ENCODE results near the gene GIPC3. TPM values are rescaled to one million over a fixed set of nuclear protein-coding genes. Genes with fewer than 3 reads are reported as not detected.

The GIPC3 gene
- total and polyA plus RNA-seq, 2 experiments from 2014 or later, result 0.48 to 0.59 TPM

DNA sequence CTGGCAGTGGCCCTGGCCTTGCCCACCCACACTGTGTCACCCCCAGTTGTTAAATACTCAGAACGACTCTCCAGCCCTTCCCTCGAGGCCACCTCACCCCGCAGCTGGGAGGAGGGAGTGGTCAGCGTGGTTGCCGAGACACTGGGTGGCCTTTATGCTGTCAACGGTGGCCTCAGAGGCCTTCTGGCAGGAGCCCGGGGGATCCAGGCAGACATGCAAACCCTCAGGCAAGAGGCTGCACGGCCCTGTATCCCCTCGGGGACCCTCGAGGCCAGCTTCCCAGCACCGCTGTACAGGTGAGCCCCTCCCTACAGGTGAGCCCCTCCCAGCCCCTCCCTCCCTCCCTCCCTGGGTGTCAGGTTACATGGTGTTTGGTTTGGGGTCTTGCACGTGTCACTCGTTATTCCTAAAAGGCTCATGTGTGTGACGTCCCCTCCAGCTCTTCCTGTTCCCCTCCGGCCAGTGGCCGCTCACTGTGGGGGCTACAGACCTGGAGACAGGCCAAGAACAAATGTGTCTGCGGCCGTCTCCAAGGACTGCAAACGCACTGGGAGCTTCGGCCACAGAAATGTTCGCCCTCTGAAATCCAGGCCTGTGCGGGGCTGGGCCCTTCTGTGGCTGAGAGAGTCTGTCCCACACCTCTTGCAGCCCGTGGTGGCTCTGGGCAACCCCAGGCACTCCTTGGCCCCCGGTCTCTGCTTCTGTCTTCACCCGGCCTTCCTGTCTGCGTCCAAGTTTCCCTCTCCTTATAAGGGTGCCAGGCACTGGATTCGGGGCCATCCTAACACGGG lies 46.1 kb upstream of the GIPC3 start, which contains the start of gene TEKTIP1:
TSS of gene TEKTIP1 (plus strand) at position 210 of the 791 bp plus-strand sequence. CDS start at position 214, 4 bp downstream.
- H3K4me3 ChIP-seq, result no peak within 1 kb of the TSS
- H3K4me2 ChIP-seq, result peak within 1 kb of the TSS; percentile 26; the same call in 1 of the 2 replicates
- no peak within 1 kb of the TSS for H3K27ac ChIP-seq (ENCODE audit: low read depth)
- no peaks in the 10 kb centered on the region for H3K79me2 ChIP-seq (replicated peaks; ENCODE audit: insufficient read depth)
- H3K36me3 Mint-ChIP-seq (ENCODE audit: low read depth), result peaks cover 24% of the 10 kb centered on the region
- H3K4me1 Mint-ChIP-seq, result peaks cover 10% of the 10 kb centered on the region; the same call in 2 of the 3 replicates
- H3K27me3 ChIP-seq (ENCODE audit: insufficient read depth), result no peaks in the 10 kb centered on the region
- DNase-seq (ENCODE audit: low spot score) (peak; percentile 51), ATAC-seq (peak; percentile 56)
- H3K27ac Mint-ChIP-seq, result no peak within 1 kb of the TSS; the same call in 1 of the 2 replicates
- H4K20me1 ChIP-seq (replicated peaks; ENCODE audit: insufficient read depth), result no peaks in the 10 kb centered on the region; the same call in 1 of the 2 replicates
- H3K4me3 Mint-ChIP-seq, result no peak within 1 kb of the TSS; the same call in 2 of the 3 replicates
- H3K27me3 Mint-ChIP-seq (ENCODE audit: insufficient read depth, low read depth, poor library complexity), result peaks cover 23% of the 10 kb centered on the region
- peaks cover 7% of the 10 kb centered on the region; the same call in 1 of the 2 replicates for H3F3A ChIP-seq (replicated peaks; ENCODE audit: low read depth)
- no peak within 1 kb of the TSS for H2AFZ ChIP-seq
- H3K9me2 ChIP-seq (ENCODE audit: insufficient read depth), result no peaks in the 10 kb centered on the region
- TF ChIP-seq, protein P1, sequence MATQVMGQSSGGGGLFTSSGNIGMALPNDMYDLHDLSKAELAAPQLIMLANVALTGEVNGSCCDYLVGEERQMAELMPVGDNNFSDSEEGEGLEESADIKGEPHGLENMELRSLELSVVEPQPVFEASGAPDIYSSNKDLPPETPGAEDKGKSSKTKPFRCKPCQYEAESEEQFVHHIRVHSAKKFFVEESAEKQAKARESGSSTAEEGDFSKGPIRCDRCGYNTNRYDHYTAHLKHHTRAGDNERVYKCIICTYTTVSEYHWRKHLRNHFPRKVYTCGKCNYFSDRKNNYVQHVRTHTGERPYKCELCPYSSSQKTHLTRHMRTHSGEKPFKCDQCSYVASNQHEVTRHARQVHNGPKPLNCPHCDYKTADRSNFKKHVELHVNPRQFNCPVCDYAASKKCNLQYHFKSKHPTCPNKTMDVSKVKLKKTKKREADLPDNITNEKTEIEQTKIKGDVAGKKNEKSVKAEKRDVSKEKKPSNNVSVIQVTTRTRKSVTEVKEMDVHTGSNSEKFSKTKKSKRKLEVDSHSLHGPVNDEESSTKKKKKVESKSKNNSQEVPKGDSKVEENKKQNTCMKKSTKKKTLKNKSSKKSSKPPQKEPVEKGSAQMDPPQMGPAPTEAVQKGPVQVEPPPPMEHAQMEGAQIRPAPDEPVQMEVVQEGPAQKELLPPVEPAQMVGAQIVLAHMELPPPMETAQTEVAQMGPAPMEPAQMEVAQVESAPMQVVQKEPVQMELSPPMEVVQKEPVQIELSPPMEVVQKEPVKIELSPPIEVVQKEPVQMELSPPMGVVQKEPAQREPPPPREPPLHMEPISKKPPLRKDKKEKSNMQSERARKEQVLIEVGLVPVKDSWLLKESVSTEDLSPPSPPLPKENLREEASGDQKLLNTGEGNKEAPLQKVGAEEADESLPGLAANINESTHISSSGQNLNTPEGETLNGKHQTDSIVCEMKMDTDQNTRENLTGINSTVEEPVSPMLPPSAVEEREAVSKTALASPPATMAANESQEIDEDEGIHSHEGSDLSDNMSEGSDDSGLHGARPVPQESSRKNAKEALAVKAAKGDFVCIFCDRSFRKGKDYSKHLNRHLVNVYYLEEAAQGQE (IDR thresholded peaks at IDR 0.05; ENCODE audit: unreplicated experiment), result no peak
- TF ChIP-seq, protein P2, sequence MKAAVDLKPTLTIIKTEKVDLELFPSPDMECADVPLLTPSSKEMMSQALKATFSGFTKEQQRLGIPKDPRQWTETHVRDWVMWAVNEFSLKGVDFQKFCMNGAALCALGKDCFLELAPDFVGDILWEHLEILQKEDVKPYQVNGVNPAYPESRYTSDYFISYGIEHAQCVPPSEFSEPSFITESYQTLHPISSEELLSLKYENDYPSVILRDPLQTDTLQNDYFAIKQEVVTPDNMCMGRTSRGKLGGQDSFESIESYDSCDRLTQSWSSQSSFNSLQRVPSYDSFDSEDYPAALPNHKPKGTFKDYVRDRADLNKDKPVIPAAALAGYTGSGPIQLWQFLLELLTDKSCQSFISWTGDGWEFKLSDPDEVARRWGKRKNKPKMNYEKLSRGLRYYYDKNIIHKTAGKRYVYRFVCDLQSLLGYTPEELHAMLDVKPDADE (IDR thresholded peaks at IDR 0.05), result no peak
- TF ChIP-seq EZH2 (IDR thresholded peaks at IDR 0.05; ENCODE audit: low read depth, unreplicated experiment) (no peak), NANOG (IDR thresholded peaks at IDR 0.05; ENCODE audit: borderline replicate concordance) (no peak), JUNB (IDR thresholded peaks at IDR 0.05; ENCODE audit: unreplicated experiment) (no peak), ZNF331 (CRISPR knock-in tag; IDR thresholded peaks at IDR 0.05; ENCODE audit: low read depth) (no peak), STAT1 (IDR thresholded peaks at IDR 0.05; ENCODE audit: unreplicated experiment) (no peak), CTCF (conservative IDR thresholded peaks at IDR 0.05; ENCODE audit: low read depth in 2 of 2) (no peak), ZNF462 (CRISPR knock-in tag; IDR thresholded peaks at IDR 0.05) (no peak), POLR2AphosphoS5 (IDR thresholded peaks at IDR 0.05; ENCODE audit: low read depth) (no peak), ZNF114 (CRISPR knock-in tag; IDR thresholded peaks at IDR 0.05) (no peak), EZH2phosphoT487 (IDR thresholded peaks at IDR 0.05; ENCODE audit: unreplicated experiment) (no peak)
- H3K9me3 Mint-ChIP-seq, result 0 out of 3 replicates have a peak, but pooled peaks cover 3% of the 10 kb centered on the region
- no peaks in the 10 kb centered on the region for H3K4me1 ChIP-seq (ENCODE audit: insufficient read depth)
- no peaks in the 10 kb centered on the region for H3K36me3 ChIP-seq (ENCODE audit: insufficient read depth)
